ENCODE measurements around the gene MBL2. TPM values are rescaled to one million over a fixed set of nuclear protein-coding genes. Genes with fewer than 3 reads are reported as not detected.
A peak's percentile ranks its signal among the peaks of the same experiment; 100 is the strongest.

The MBL2 gene
- total RNA-seq, 1 donor = under 0.01 TPM

DNA sequence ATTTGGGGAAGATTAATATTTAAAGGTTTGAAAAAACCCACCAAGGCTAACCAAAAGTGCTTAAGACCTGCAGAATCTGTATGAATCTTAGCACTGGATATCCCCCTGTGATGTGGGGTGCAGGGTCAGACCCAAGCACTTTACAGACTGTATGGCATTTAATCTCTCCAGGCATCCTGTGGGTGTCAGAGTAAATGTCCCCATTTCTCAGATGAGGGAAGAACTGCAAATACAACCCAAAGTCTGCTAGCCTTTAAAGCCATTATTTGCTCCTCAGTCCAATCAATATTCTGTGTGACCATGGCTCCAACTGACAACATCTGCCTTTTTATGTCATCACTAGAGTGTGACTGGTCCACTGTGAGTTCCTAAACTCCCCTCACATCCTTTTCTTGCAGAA, 10.0 kb upstream of the MBL2 start:
- TF ChIP-seq, protein P1, sequence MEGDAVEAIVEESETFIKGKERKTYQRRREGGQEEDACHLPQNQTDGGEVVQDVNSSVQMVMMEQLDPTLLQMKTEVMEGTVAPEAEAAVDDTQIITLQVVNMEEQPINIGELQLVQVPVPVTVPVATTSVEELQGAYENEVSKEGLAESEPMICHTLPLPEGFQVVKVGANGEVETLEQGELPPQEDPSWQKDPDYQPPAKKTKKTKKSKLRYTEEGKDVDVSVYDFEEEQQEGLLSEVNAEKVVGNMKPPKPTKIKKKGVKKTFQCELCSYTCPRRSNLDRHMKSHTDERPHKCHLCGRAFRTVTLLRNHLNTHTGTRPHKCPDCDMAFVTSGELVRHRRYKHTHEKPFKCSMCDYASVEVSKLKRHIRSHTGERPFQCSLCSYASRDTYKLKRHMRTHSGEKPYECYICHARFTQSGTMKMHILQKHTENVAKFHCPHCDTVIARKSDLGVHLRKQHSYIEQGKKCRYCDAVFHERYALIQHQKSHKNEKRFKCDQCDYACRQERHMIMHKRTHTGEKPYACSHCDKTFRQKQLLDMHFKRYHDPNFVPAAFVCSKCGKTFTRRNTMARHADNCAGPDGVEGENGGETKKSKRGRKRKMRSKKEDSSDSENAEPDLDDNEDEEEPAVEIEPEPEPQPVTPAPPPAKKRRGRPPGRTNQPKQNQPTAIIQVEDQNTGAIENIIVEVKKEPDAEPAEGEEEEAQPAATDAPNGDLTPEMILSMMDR (IDR thresholded peaks at IDR 0.05; ENCODE audit: extremely low read depth, low read depth, low read length) = no peak

DNA sequence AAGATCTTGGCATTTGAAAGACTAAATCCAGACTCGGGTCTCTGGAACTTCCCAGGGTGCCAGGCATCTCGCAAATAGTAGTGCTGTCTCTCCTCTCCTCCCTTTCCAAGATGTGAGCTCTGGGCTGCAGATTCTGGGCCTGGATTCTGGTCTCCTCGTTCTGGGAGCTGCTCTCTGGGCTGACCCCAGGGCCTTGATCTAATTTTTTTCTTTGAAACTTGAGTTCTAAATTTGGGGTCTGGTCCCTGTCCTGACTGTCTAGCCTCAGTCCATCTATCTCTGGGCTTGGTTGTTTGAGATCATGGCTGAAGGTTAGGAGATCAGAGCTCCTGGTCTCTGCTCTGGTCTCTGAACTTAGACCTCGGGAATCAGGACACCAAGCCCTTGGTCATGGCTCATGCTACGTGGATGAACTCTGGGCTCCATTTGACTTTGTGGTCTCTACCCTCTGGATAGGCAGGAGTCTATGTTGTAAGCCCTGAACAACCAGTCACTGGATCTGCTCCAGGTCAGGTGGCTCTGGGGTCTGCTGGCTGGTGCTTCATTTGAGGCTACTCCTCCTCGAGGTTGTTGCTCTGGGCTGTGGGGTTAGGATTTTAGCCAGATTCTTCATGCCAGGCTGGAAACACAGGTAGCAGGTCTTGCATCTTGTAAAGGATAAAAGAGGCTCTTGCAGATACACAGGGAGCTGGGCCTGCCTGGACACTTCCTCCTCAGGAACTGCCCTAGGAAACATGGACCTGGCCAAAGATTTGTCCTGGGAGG, 8.0 kb upstream of the MBL2 start:
- no peaks in the 10 kb centered on the region for H3K36me3 ChIP-seq (ENCODE audit: insufficient read depth, low read length)
- no peak overlapping the region for H3K4me2 ChIP-seq (ENCODE audit: insufficient read depth, low read length)
- H3K79me2 ChIP-seq (ENCODE audit: insufficient read depth, low read length) = no peaks in the 10 kb centered on the region
- H3K4me1 ChIP-seq (ENCODE audit: insufficient read depth, low read length) = no peaks in the 10 kb centered on the region
- H4K20me1 ChIP-seq (ENCODE audit: insufficient read depth, low read length) = no peaks in the 10 kb centered on the region
- no peak overlapping the region for H3K27ac ChIP-seq (ENCODE audit: low read depth, low read length)
- TF ChIP-seq, protein P1 (IDR thresholded peaks at IDR 0.05; ENCODE audit: extremely low read depth, low read depth, low read length) = no peak
- H2AFZ ChIP-seq (ENCODE audit: low read length) = no peak overlapping the region
- no peaks in the 10 kb centered on the region for H3K9me3 ChIP-seq (ENCODE audit: low read depth, low read length)
- H3K27me3 ChIP-seq (ENCODE audit: insufficient read depth, low read length) = no peaks in the 10 kb centered on the region
- no peak for DNase-seq (ENCODE audit: insufficient read length, low spot score, missing footprints)
- H3K4me3 ChIP-seq (ENCODE audit: insufficient read depth, low read length) = no peak overlapping the region

More for the DNA sequence above, 10.0 kb upstream of the MBL2 start:
- Histone ChIP-seq H3K79me2 (ENCODE audit: insufficient read depth, low read length) (no peaks in the 10 kb centered on the region), H2AFZ (ENCODE audit: low read length) (no peak overlapping the region), H3K4me3 (ENCODE audit: insufficient read depth, low read length) (no peak overlapping the region), H3K36me3 (ENCODE audit: insufficient read depth, low read length) (no peaks in the 10 kb centered on the region), H3K9me3 (ENCODE audit: low read depth, low read length) (no peaks in the 10 kb centered on the region), H3K4me1 (ENCODE audit: insufficient read depth, low read length) (no peaks in the 10 kb centered on the region), H3K27me3 (ENCODE audit: insufficient read depth, low read length) (no peaks in the 10 kb centered on the region), H3K27ac (ENCODE audit: low read depth, low read length) (no peak overlapping the region), H4K20me1 (ENCODE audit: insufficient read depth, low read length) (no peaks in the 10 kb centered on the region), H3K4me2 (ENCODE audit: insufficient read depth, low read length) (no peak overlapping the region)
- peak; percentile 39 for DNase-seq (ENCODE audit: insufficient read length, low spot score, missing footprints)

- Histone ChIP-seq H3K4me1 (ENCODE audit: insufficient read depth, low read length) (no peaks in the 10 kb centered on the region), H4K20me1 (ENCODE audit: insufficient read depth, low read length) (no peaks in the 10 kb centered on the region), H3K4me2 (ENCODE audit: insufficient read depth, low read length) (no peak overlapping the region), H3K27me3 (ENCODE audit: insufficient read depth, low read length) (no peaks in the 10 kb centered on the region), H3K27ac (ENCODE audit: low read depth, low read length) (no peak overlapping the region), H2AFZ (ENCODE audit: low read length) (no peak overlapping the region), H3K9me3 (ENCODE audit: low read depth, low read length) (no peaks in the 10 kb centered on the region), H3K4me3 (ENCODE audit: insufficient read depth, low read length) (no peak overlapping the region), H3K36me3 (ENCODE audit: insufficient read depth, low read length) (no peaks in the 10 kb centered on the region), H3K79me2 (ENCODE audit: insufficient read depth, low read length) (no peaks in the 10 kb centered on the region)
- TF ChIP-seq, protein P1 (IDR thresholded peaks at IDR 0.05; ENCODE audit: extremely low read depth, low read depth, low read length) = peak; percentile 91
- DNase-seq (ENCODE audit: insufficient read length, low spot score, missing footprints) = peak; percentile 91
Measured at GRCh38 chr10:52779541-52780390, 7.2 kb upstream of the MBL2 start.
